HepG2 (cell line): ENCODE data around the gene LAMA5. TPM values are rescaled to one million over a fixed set of nuclear protein-coding genes. Genes with fewer than 3 reads are reported as not detected.

Experiments used
- FOXK2 ChIP-seq: fragments of 450-650 bp; IDR thresholded peaks from 2 replicates; pipeline ENCODE4 v1.6.1; 2016
- IKZF4 ChIP-seq: sonication (generic); formaldehyde crosslinking; IDR thresholded peaks from 2 replicates; pipeline ENCODE4 v1.5.1; 2020; ENCODE audit warnings: borderline replicate concordance, mild to moderate bottlenecking, low read depth, missing genetic modification reagents; ENCODE audit errors: not compliant biosample characterization
- ONECUT2 ChIP-seq: sonication (generic); formaldehyde crosslinking; IDR thresholded peaks from 2 replicates; pipeline ENCODE4 v1.4.0; 2020; ENCODE audit warnings: missing genetic modification reagents
- PRMT3 ChIP-seq: sonication (generic); formaldehyde crosslinking; IDR thresholded peaks from 2 replicates; pipeline ENCODE4 v1.8.1; 2022; ENCODE audit warnings: low read depth, mild to moderate bottlenecking, moderate library complexity, missing genetic modification reagents, borderline replicate concordance
- SMYD3 ChIP-seq: sonication (generic); formaldehyde crosslinking; IDR thresholded peaks from 2 replicates; pipeline ENCODE4 v1.8.1; 2023; ENCODE audit warnings: mild to moderate bottlenecking, missing genetic modification reagents
- SP2 ChIP-seq: sonication (generic); formaldehyde crosslinking; IDR thresholded peaks from 2 replicates; pipeline ENCODE4 v1.5.1; 2020; ENCODE audit warnings: mild to moderate bottlenecking, missing genetic modification reagents
- SP5 ChIP-seq: IDR thresholded peaks from 2 replicates; pipeline ENCODE4 v1.6.1; 2016; ENCODE audit warnings: low read depth, borderline replicate concordance
- SPEN ChIP-seq: sonication (generic); formaldehyde crosslinking; IDR thresholded peaks from 2 replicates; pipeline ENCODE4 v1.5.1; 2020; ENCODE audit warnings: low read depth, mild to moderate bottlenecking, missing genetic modification reagents
- ZNF33A ChIP-seq: sonication (generic); formaldehyde crosslinking; IDR thresholded peaks from 2 replicates; pipeline ENCODE4 v1.5.1; 2020; ENCODE audit warnings: missing genetic modification reagents, mild to moderate bottlenecking, moderate library complexity, borderline replicate concordance
- ZNF615 ChIP-seq: sonication (generic); formaldehyde crosslinking; IDR thresholded peaks from 2 replicates; pipeline ENCODE4 v1.5.0; 2020; ENCODE audit warnings: mild to moderate bottlenecking, missing genetic modification reagents, borderline replicate concordance
- ZNF713 ChIP-seq: sonication (generic); formaldehyde crosslinking; IDR thresholded peaks from 2 replicates; pipeline ENCODE4 v1.4.0; 2020; ENCODE audit warnings: mild to moderate bottlenecking, missing genetic modification reagents
- ZSCAN9 ChIP-seq: IDR thresholded peaks from 2 replicates; pipeline ENCODE4 v1.6.1; 2016; ENCODE audit warnings: borderline replicate concordance
- polyA plus RNA-seq, 8 experiments: library from polyadenylated mRNA; depleted of rRNA in 3 of 8; stranded (reverse) in 7 of 8; unstranded in 1 of 8; fragments of >200 nt; fragmentation: Illumina TruSeq in 4 of 8; extraction: Trizol in 4 of 8; gene quantifications; 2 replicates each; pipeline versions ENCODE4 v1.2.1 to v1.2.3, GENCODE V29; 2011 to 2016; ENCODE audit warnings: low read depth in 4 of 8, missing spikeins in 1 of 8, mixed read lengths in 1 of 8; ENCODE audit not compliant: insufficient read depth in 1 of 8
- total RNA-seq, 5 experiments: library from RNA; depleted of rRNA; stranded (reverse); fragments of >200 nt; fragmentation: Illumina TruSeq; extraction: Trizol; gene quantifications; 2 replicates each; pipeline ENCODE4 v1.2.3, GENCODE V29; 2016; ENCODE audit warnings: low read depth in 1 of 5
- TF ChIP-seq, protein P1 (sequence below): sonication (generic); formaldehyde crosslinking; IDR thresholded peaks from 2 replicates; pipeline ENCODE4 v1.8.1; 2022; ENCODE audit warnings: mild to moderate bottlenecking, missing genetic modification reagents
- TF ChIP-seq, protein P2 (sequence below): sonication (generic); formaldehyde crosslinking; IDR thresholded peaks from 2 replicates; pipeline ENCODE4 v1.9.0; 2021; ENCODE audit warnings: missing genetic modification reagents, borderline replicate concordance
- TF ChIP-seq, protein P3 (sequence below): sonication (generic); formaldehyde crosslinking; IDR thresholded peaks from 2 replicates; pipeline ENCODE4 v1.9.0; 2021; ENCODE audit warnings: missing genetic modification reagents, borderline replicate concordance
- TF ChIP-seq, protein P4 (sequence below): sonication (generic); formaldehyde crosslinking; IDR thresholded peaks from 2 replicates; pipeline ENCODE4 v1.5.0; 2020; ENCODE audit warnings: mild to moderate bottlenecking, missing genetic modification reagents

The LAMA5 gene
- total and polyA plus RNA-seq, 2 of the 13 experiments (the other 11 are each of a cell fraction or from before 2014, with no cell fraction given), result 21.0 to 44.7 TPM

DNA sequence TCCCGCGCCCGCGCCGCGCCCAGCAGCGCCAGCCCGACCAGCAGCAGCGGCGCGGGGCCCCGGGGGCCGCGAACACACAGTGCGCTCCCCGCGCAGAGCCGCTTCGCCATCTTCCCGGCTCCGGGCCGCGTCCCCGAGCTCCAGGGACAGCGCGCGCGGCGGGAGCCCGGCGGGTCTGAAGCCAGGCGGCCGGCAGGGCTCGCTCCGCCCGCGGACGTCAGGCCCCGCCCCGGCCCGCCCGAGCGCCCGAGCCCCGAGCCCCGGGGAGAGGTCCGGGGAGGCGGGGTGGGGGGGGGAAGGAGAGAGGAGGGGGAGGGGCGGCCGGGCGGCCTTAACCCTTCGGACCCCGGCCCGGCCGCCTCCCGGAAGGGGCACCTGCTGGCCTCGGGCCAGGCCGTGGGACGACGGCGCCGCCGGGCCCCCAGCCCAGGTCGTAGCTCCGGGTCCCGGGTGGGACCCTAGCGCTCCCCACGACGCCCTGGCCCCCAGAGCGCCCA is at the start of gene LAMA5 (continued):
- TF ChIP-seq, protein P1, sequence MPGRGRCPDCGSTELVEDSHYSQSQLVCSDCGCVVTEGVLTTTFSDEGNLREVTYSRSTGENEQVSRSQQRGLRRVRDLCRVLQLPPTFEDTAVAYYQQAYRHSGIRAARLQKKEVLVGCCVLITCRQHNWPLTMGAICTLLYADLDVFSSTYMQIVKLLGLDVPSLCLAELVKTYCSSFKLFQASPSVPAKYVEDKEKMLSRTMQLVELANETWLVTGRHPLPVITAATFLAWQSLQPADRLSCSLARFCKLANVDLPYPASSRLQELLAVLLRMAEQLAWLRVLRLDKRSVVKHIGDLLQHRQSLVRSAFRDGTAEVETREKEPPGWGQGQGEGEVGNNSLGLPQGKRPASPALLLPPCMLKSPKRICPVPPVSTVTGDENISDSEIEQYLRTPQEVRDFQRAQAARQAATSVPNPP (CRISPR knock-in tag), result no peak
- TF ChIP-seq, protein P2, sequence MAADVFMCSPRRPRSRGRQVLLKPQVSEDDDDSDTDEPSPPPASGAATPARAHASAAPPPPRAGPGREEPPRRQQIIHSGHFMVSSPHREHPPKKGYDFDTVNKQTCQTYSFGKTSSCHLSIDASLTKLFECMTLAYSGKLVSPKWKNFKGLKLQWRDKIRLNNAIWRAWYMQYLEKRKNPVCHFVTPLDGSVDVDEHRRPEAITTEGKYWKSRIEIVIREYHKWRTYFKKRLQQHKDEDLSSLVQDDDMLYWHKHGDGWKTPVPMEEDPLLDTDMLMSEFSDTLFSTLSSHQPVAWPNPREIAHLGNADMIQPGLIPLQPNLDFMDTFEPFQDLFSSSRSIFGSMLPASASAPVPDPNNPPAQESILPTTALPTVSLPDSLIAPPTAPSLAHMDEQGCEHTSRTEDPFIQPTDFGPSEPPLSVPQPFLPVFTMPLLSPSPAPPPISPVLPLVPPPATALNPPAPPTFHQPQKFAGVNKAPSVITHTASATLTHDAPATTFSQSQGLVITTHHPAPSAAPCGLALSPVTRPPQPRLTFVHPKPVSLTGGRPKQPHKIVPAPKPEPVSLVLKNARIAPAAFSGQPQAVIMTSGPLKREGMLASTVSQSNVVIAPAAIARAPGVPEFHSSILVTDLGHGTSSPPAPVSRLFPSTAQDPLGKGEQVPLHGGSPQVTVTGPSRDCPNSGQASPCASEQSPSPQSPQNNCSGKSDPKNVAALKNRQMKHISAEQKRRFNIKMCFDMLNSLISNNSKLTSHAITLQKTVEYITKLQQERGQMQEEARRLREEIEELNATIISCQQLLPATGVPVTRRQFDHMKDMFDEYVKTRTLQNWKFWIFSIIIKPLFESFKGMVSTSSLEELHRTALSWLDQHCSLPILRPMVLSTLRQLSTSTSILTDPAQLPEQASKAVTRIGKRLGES (CRISPR knock-in tag), result peak; percentile 46; the same call in 1 of the 2 replicates
- TF ChIP-seq PRMT3 (CRISPR knock-in tag) (peak; percentile 64; the same call in 1 of the 2 replicates), SP5 (CRISPR knock-in tag) (peak; percentile 51; the same call in 1 of the 2 replicates), ONECUT2 (no peak), ZNF33A (CRISPR knock-in tag) (no peak), IKZF4 (CRISPR knock-in tag) (no peak), ZNF615 (CRISPR knock-in tag) (no peak), FOXK2 (no peak), ZNF713 (no peak), ZSCAN9 (CRISPR knock-in tag) (no peak), SPEN (CRISPR knock-in tag) (0 out of 2 replicates have a peak, but pooled peaks have one; percentile 49), SP2 (no peak), SMYD3 (CRISPR knock-in tag) (no peak)
- TF ChIP-seq, protein P3, sequence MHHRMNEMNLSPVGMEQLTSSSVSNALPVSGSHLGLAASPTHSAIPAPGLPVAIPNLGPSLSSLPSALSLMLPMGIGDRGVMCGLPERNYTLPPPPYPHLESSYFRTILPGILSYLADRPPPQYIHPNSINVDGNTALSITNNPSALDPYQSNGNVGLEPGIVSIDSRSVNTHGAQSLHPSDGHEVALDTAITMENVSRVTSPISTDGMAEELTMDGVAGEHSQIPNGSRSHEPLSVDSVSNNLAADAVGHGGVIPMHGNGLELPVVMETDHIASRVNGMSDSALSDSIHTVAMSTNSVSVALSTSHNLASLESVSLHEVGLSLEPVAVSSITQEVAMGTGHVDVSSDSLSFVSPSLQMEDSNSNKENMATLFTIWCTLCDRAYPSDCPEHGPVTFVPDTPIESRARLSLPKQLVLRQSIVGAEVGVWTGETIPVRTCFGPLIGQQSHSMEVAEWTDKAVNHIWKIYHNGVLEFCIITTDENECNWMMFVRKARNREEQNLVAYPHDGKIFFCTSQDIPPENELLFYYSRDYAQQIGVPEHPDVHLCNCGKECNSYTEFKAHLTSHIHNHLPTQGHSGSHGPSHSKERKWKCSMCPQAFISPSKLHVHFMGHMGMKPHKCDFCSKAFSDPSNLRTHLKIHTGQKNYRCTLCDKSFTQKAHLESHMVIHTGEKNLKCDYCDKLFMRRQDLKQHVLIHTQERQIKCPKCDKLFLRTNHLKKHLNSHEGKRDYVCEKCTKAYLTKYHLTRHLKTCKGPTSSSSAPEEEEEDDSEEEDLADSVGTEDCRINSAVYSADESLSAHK (CRISPR knock-in tag), result no peak
- TF ChIP-seq, protein P4, sequence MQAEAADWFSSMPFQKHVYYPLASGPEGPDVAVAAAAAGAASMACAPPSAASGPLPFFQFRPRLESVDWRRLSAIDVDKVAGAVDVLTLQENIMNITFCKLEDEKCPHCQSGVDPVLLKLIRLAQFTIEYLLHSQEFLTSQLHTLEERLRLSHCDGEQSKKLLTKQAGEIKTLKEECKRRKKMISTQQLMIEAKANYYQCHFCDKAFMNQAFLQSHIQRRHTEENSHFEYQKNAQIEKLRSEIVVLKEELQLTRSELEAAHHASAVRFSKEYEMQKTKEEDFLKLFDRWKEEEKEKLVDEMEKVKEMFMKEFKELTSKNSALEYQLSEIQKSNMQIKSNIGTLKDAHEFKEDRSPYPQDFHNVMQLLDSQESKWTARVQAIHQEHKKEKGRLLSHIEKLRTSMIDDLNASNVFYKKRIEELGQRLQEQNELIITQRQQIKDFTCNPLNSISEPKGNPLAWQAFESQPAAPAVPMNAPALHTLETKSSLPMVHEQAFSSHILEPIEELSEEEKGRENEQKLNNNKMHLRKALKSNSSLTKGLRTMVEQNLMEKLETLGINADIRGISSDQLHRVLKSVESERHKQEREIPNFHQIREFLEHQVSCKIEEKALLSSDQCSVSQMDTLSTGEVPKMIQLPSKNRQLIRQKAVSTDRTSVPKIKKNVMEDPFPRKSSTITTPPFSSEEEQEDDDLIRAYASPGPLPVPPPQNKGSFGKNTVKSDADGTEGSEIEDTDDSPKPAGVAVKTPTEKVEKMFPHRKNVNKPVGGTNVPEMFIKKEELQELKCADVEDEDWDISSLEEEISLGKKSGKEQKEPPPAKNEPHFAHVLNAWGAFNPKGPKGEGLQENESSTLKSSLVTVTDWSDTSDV (CRISPR knock-in tag), result no peak; the same call in 1 of the 2 replicates
